Activated CD4-positive, alpha-beta T cell treated with anti-CD3 and anti-CD28 coated beads, Interleukin-2, amount 10 ng/mL, durations not matched to agents 7 days and 5 days (primary cell): ENCODE data around the gene C1orf21. TPM values are rescaled to one million over a fixed set of nuclear protein-coding genes. Genes with fewer than 3 reads are reported as not detected.

Experiments
- CTCF ChIA-PET: fragments of 350-600 bp; sonication (Branson Sonifier 250); formaldehyde crosslinking; loops from one replicate; lab custom pipeline; 2021; ENCODE audit warnings: antibody characterized with exemption; lab: Charles Lee
- POLR2A ChIA-PET: fragments of 350-600 bp; sonication (Branson Sonifier 250); formaldehyde crosslinking; loops from one replicate; lab custom pipeline; 2021; ENCODE audit warnings: antibody characterized with exemption; lab: Charles Lee
- DNase-seq: peaks from one replicate; pipeline ENCODE4 v3.0.0-alpha.2; 2020
- H3K27ac Mint-ChIP-seq: one replicate; pipeline ENCODE4 v1.8.0; 2021; ENCODE audit warnings: mild to moderate bottlenecking, moderate library complexity, mixed read lengths
- H3K27me3 Mint-ChIP-seq: one replicate; pipeline ENCODE4 v1.8.0; 2021; ENCODE audit warnings: mixed read lengths
- H3K36me3 Mint-ChIP-seq: one replicate; pipeline ENCODE4 v1.8.0; 2021; ENCODE audit warnings: low read depth, mixed read lengths
- H3K4me1 Mint-ChIP-seq: one replicate; pipeline ENCODE4 v1.8.0; 2021; ENCODE audit warnings: mixed read lengths
- H3K4me3 Mint-ChIP-seq: one replicate; pipeline ENCODE4 v1.8.0; 2021; ENCODE audit warnings: mild to moderate bottlenecking, moderate library complexity, mixed read lengths
- H3K9me3 Mint-ChIP-seq: one replicate; pipeline ENCODE4 v1.8.0; 2021; ENCODE audit warnings: mixed read lengths
- total RNA-seq, 2 experiments: library from RNA; stranded (reverse); gene quantifications; one replicate each; pipeline ENCODE4 v1.2.3, GENCODE V29; 2021

C1orf21 gene
- total RNA-seq, 2 experiments from 2014 or later: 7.4 to 8.1 TPM

- DNase-seq: no peak
- POLR2A ChIA-PET: no interaction called here
- Mint-ChIP-seq H3K36me3 (no peaks in the 10 kb centered on the region), H3K27me3 (peaks cover 12% of the 10 kb centered on the region), H3K27ac (no peak overlapping the region), H3K4me3 (no peak overlapping the region), H3K4me1 (no peaks in the 10 kb centered on the region), H3K9me3 (no peaks in the 10 kb centered on the region)
- CTCF ChIA-PET: no interaction called here
Observed at GRCh38 chr1:184405801-184406142, 18.9 kb downstream of the C1orf21 start.

GRCh38 chr1:184406479-184406878, 19.6 kb downstream of the C1orf21 start:
- ChIA-PET CTCF (no interaction called here), POLR2A (no interaction called here)
- Mint-ChIP-seq H3K9me3 (no peaks in the 10 kb centered on the region), H3K27ac (no peak overlapping the region), H3K4me1 (no peaks in the 10 kb centered on the region), H3K4me3 (no peak overlapping the region), H3K27me3 (peaks cover 12% of the 10 kb centered on the region), H3K36me3 (no peaks in the 10 kb centered on the region)
- no peak for DNase-seq

- no peaks in the 10 kb centered on the region for H3K4me1 Mint-ChIP-seq
- no peaks in the 10 kb centered on the region for H3K36me3 Mint-ChIP-seq
- no peak overlapping the region for H3K27ac Mint-ChIP-seq
- CTCF ChIA-PET: no interaction called here
- H3K27me3 Mint-ChIP-seq: peaks cover 15% of the 10 kb centered on the region
- no peak for DNase-seq
- H3K4me3 Mint-ChIP-seq: no peak overlapping the region
- no peaks in the 10 kb centered on the region for H3K9me3 Mint-ChIP-seq
- POLR2A ChIA-PET: no interaction called here
Observed at GRCh38 chr1:184407816-184408510, 21.1 kb downstream of the C1orf21 start.

- no peaks in the 10 kb centered on the region for H3K9me3 Mint-ChIP-seq
- H3K27me3 Mint-ChIP-seq: peaks cover 12% of the 10 kb centered on the region
- H3K27ac Mint-ChIP-seq: no peak overlapping the region
- H3K4me3 Mint-ChIP-seq: no peak overlapping the region
- no peak for DNase-seq
- H3K36me3 Mint-ChIP-seq: no peaks in the 10 kb centered on the region
- ChIA-PET POLR2A (no interaction called here), CTCF (no interaction called here)
- H3K4me1 Mint-ChIP-seq: no peaks in the 10 kb centered on the region
Observed at GRCh38 chr1:184408580-184408979, 21.8 kb downstream of the C1orf21 start.

GRCh38 chr1:184409011-184409410, 22.2 kb downstream of the C1orf21 start:
- POLR2A ChIA-PET: no interaction called here
- Mint-ChIP-seq H3K9me3 (no peaks in the 10 kb centered on the region), H3K4me3 (no peak overlapping the region), H3K27me3 (peaks cover 12% of the 10 kb centered on the region), H3K4me1 (no peaks in the 10 kb centered on the region), H3K36me3 (no peaks in the 10 kb centered on the region), H3K27ac (no peak overlapping the region)
- CTCF ChIA-PET: no interaction called here
- DNase-seq: no peak

- H3K4me3 Mint-ChIP-seq: no peak overlapping the region
- POLR2A ChIA-PET: no interaction called here
- H3K9me3 Mint-ChIP-seq: no peaks in the 10 kb centered on the region
- no peaks in the 10 kb centered on the region for H3K36me3 Mint-ChIP-seq
- CTCF ChIA-PET: no interaction called here
- H3K4me1 Mint-ChIP-seq: no peaks in the 10 kb centered on the region
- H3K27me3 Mint-ChIP-seq: peaks cover 15% of the 10 kb centered on the region
- no peak for DNase-seq
- no peak overlapping the region for H3K27ac Mint-ChIP-seq
Observed at GRCh38 chr1:184412472-184412871, 25.6 kb downstream of the C1orf21 start.

- Mint-ChIP-seq H3K36me3 (no peaks in the 10 kb centered on the region), H3K4me1 (no peaks in the 10 kb centered on the region), H3K4me3 (no peak overlapping the region), H3K27ac (no peak overlapping the region), H3K27me3 (peaks cover 11% of the 10 kb centered on the region), H3K9me3 (no peaks in the 10 kb centered on the region)
- POLR2A ChIA-PET: no interaction called here
- DNase-seq: no peak
- CTCF ChIA-PET: no interaction called here
Observed at GRCh38 chr1:184416481-184416880, 29.7 kb downstream of the C1orf21 start.

- POLR2A ChIA-PET: no interaction called here
- Mint-ChIP-seq H3K36me3 (no peaks in the 10 kb centered on the region), H3K4me1 (no peaks in the 10 kb centered on the region), H3K27ac (no peak overlapping the region), H3K27me3 (peaks cover 11% of the 10 kb centered on the region), H3K4me3 (no peak overlapping the region), H3K9me3 (no peaks in the 10 kb centered on the region)
- no peak for DNase-seq
- CTCF ChIA-PET: no interaction called here
Observed at GRCh38 chr1:184416946-184417345, 30.1 kb downstream of the C1orf21 start.

- Mint-ChIP-seq H3K4me3 (no peak overlapping the region), H3K4me1 (no peaks in the 10 kb centered on the region), H3K27ac (no peak overlapping the region), H3K9me3 (no peaks in the 10 kb centered on the region), H3K36me3 (no peaks in the 10 kb centered on the region), H3K27me3 (peaks cover 8% of the 10 kb centered on the region)
- ChIA-PET CTCF (no interaction called here), POLR2A (no interaction called here)
- no peak for DNase-seq
Observed at GRCh38 chr1:184417916-184418315, 31.1 kb downstream of the C1orf21 start.

- H3K9me3 Mint-ChIP-seq: no peaks in the 10 kb centered on the region
- no peak for DNase-seq
- H3K4me3 Mint-ChIP-seq: no peak overlapping the region
- peaks cover 7% of the 10 kb centered on the region for H3K27me3 Mint-ChIP-seq
- H3K4me1 Mint-ChIP-seq: no peaks in the 10 kb centered on the region
- ChIA-PET CTCF (no interaction called here), POLR2A (no interaction called here)
- no peak overlapping the region for H3K27ac Mint-ChIP-seq
- no peaks in the 10 kb centered on the region for H3K36me3 Mint-ChIP-seq
Observed at GRCh38 chr1:184418652-184419349, 32.0 kb downstream of the C1orf21 start.

GRCh38 chr1:184419350-184420161, 32.7 kb downstream of the C1orf21 start:
- H3K27ac Mint-ChIP-seq: no peak overlapping the region
- peaks cover 7% of the 10 kb centered on the region for H3K27me3 Mint-ChIP-seq
- no peak overlapping the region for H3K4me3 Mint-ChIP-seq
- no peaks in the 10 kb centered on the region for H3K9me3 Mint-ChIP-seq
- DNase-seq: no peak
- ChIA-PET POLR2A (no interaction called here), CTCF (no interaction called here)
- no peaks in the 10 kb centered on the region for H3K4me1 Mint-ChIP-seq
- H3K36me3 Mint-ChIP-seq: no peaks in the 10 kb centered on the region

- no peaks in the 10 kb centered on the region for H3K4me1 Mint-ChIP-seq
- no peaks in the 10 kb centered on the region for H3K9me3 Mint-ChIP-seq
- ChIA-PET CTCF (no interaction called here), POLR2A (no interaction called here)
- H3K27me3 Mint-ChIP-seq: no peaks in the 10 kb centered on the region
- no peak overlapping the region for H3K27ac Mint-ChIP-seq
- no peak overlapping the region for H3K4me3 Mint-ChIP-seq
- H3K36me3 Mint-ChIP-seq: no peaks in the 10 kb centered on the region
- no peak for DNase-seq
Observed at GRCh38 chr1:184422490-184423233, 35.8 kb downstream of the C1orf21 start.

GRCh38 chr1:184423649-184424048, 36.8 kb downstream of the C1orf21 start:
- no peaks in the 10 kb centered on the region for H3K27me3 Mint-ChIP-seq

More at GRCh38 chr1:184423649-184424048, 36.8 kb downstream of the C1orf21 start:
- Mint-ChIP-seq H3K27ac (no peak overlapping the region), H3K9me3 (no peaks in the 10 kb centered on the region), H3K4me3 (no peak overlapping the region), H3K4me1 (no peaks in the 10 kb centered on the region), H3K36me3 (no peaks in the 10 kb centered on the region)
- DNase-seq: no peak
- CTCF ChIA-PET: no interaction called here
- POLR2A ChIA-PET: no interaction called here
